ENCODE results near the gene RAD51B.

RAD51B gene

GRCh38 chr14:68463705-68464374, 644.3 kb downstream of the RAD51B start:
- no peak overlapping the region for H3K4me3 ChIP-seq (ENCODE audit: low read depth, low read length)
- TF ChIP-seq CTCF (IDR thresholded peaks at IDR 0.05; ENCODE audit: insufficient read depth, low read depth, low read length, missing control alignments) = no peak
- no peak for DNase-seq (ENCODE audit: low read depth)

GRCh38 chr14:68464711-68465110, 645.1 kb downstream of the RAD51B start:
- no peak overlapping the region for H3K4me3 ChIP-seq (ENCODE audit: low read depth, low read length)
- DNase-seq (ENCODE audit: low read depth) = no peak
- no peak for TF ChIP-seq CTCF (IDR thresholded peaks at IDR 0.05; ENCODE audit: insufficient read depth, low read depth, low read length, missing control alignments)

- no peak overlapping the region for H3K4me3 ChIP-seq (ENCODE audit: low read depth, low read length)
- no peak for TF ChIP-seq CTCF (IDR thresholded peaks at IDR 0.05; ENCODE audit: insufficient read depth, low read depth, low read length, missing control alignments)
- DNase-seq (ENCODE audit: low read depth) = no peak
Measured at GRCh38 chr14:68466491-68466977, 647.0 kb downstream of the RAD51B start.

- no peak for TF ChIP-seq CTCF (IDR thresholded peaks at IDR 0.05; ENCODE audit: insufficient read depth, low read depth, low read length, missing control alignments)
- no peak for DNase-seq (ENCODE audit: low read depth)
- H3K4me3 ChIP-seq (ENCODE audit: low read depth, low read length) = no peak overlapping the region
Measured at GRCh38 chr14:68467425-68467824, 647.8 kb downstream of the RAD51B start.

- no peak overlapping the region for H3K4me3 ChIP-seq (ENCODE audit: low read depth, low read length)
- no peak for TF ChIP-seq CTCF (IDR thresholded peaks at IDR 0.05; ENCODE audit: insufficient read depth, low read depth, low read length, missing control alignments)
- DNase-seq (ENCODE audit: low read depth) = peak; percentile 59
Measured at GRCh38 chr14:68468437-68469207, 649.0 kb downstream of the RAD51B start.

GRCh38 chr14:68469208-68469713, 649.7 kb downstream of the RAD51B start:
- TF ChIP-seq CTCF (IDR thresholded peaks at IDR 0.05; ENCODE audit: insufficient read depth, low read depth, low read length, missing control alignments) = no peak
- no peak for DNase-seq (ENCODE audit: low read depth)
- H3K4me3 ChIP-seq (ENCODE audit: low read depth, low read length) = no peak overlapping the region

Measured in GM12865 (cell line).